ENCODE measurements around the gene RBCK1.
"Not testable (repeated sequence)": the region's sequence is repeated elsewhere in the genome, so short reads cannot be mapped to it uniquely, and the experiment has no call there.

RBCK1 gene

GRCh38 chr20:407953-408842, at the start of gene RBCK1:
RBCK1 (plus strand) TSS chr20:408299; CDS start chr20:408758, 459 bp downstream.
- peak; percentile 71 to 82 for DNase-seq

DNA sequence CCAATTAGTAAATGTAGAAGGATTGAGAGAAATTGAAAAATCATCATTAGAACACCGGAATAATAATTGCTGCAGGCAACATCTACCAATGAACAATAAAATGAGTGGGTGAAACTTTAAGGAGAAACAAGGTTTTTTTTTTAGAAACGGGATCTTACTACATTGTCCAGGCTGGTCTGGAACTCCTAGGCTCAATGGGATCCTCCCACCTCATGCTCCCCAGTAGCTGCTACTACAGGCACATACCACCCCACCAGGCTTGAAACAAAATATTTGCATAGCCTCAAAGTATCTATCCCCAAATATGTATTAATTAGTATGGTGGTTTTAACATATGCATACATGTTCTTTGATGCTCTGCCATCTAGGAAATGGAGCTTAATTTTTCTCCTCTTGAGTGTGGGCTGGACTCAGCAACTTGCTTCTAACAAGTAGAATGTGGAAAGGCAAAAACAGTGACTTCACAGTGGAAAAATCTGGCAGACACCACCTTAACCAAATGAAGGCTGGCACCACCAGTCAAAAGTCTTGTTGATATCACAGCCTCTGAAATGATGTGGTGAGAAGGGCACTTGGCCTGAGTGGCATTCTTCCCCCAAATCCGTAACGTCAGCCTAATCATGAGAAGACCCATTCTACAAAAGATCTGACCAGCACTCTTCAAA, 49.1 kb upstream of the RBCK1 start:
- no peak for DNase-seq

DNA sequence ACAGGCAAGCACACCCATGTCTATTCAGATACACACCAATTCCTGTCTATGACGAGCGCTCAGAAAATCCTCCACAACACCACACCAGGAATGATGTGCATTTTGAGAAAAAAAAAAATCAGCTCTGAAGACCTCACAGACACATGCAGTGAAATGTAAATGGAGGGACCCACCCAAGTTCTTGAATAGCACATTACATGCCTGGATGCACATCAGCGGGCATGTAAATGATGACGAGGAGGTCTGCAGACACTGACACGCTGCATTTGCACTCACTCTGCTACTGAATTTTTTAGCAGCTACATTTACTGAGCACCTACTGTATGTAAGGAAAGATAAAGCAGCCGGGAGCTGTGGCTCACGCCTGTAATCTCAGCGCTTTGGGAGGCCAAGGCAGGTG, 46.5 kb upstream of the RBCK1 start:
- peak in 1 of 2 experiments; percentile 43 for DNase-seq

- peak; percentile 22 to 77 for DNase-seq
Observed at GRCh38 chr20:362271-363254, 45.5 kb upstream of the RBCK1 start.

DNA sequence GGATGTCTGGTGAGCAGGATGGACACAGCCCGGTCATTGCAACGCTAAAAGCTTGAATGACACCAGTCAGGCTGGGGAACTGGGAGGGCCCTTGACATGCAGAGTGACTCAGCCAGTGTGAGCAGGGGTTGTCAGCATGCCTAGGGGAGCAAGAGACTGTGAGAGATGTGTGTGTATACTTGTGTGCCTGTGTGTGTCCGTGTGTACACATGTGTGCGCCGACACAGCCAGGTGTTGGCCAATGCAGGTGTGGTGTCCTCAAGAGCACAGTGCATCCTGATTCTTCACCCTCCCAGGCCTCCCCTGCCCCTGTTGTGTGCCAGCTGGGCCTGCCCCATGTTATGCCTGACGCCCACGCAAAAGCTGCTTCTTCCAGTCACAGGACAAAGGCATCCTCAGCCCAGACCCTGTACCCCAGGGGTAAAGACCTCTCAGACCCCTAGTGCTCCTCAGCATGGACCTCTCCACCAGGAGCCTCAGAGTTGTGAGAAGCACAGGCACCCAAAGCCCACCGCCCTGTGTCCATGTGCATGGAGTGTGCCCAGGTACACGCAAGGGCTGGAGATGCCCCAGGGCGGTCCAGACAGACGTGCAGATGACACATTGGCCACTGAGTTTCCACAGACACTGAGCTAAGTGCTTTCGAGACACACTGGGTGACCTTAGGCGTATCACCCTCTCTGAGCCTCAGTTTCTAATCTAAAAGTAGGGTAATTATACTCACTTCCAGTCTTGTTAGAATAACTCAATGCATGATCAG, 44.6 kb upstream of the RBCK1 start:
- DNase-seq, result no peak

DNA sequence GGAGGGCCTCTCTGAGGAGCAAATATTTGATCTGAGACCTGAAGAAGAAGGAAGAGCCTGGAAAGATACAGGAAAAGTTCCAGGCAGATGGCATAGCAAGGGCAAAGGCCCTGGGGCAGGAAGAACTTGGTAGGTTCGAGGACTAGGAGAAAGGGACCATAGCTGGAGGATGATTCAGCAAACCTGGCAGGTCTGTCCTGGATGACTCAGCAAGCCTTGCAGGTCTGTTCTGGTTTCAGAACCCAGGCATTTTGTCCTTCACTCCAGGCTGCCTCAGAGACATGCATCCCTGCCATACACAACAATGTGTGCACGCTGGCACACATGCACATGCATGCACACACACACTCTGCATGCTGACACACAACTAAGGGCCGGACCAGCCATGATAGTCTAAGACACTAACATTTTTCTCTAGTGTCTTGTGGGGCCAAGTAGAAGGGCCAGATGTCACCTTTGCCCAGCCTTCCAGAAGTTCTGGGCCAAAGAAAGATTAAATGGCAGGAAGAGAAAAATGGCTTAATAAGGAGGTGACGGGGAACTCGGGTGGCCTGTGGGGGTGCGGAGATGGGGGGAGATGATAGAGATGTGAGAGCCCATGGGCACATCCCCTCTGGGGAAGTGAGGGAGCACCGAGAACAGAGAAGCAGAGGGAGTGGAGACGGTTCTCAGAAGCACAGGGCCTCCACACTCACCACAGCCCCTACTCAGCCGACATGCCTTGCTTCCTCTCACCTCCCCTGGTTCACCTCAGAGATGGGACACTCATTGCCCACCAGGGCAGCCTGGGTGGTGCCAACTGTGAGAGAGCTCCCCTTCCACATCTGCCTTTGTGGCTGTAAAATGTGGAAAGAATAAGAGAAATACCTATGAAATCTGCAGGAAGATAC, 42.9 kb upstream of the RBCK1 start:
- no peak for DNase-seq

GRCh38 chr20:366041-366718, 41.9 kb upstream of the RBCK1 start:
- DNase-seq, result no peak

- no peak for DNase-seq
Observed at GRCh38 chr20:366719-367485, 41.2 kb upstream of the RBCK1 start.

DNA sequence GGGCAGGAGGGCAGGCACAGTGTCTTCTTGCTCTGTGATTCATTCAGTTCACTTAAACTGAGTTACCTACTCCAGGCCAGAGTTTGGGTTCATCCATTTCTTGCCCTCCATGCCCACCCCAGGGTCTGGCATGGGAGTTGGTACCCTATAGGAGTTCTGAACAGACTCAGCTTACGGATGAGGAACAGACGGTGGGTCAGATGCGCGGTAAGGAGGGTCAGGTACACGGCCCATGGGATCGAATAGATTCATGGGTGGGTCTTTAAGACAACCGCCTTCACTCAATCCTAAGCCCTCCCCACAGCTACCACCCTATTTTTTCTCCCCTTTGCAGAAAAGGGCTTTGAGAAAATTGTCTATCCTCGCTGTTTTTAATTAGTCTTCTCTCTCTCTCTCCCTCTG, 40.6 kb upstream of the RBCK1 start:
- DNase-seq, result no peak

GRCh38 chr20:368915-369314, 39.2 kb upstream of the RBCK1 start:
- DNase-seq, result no peak

DNA sequence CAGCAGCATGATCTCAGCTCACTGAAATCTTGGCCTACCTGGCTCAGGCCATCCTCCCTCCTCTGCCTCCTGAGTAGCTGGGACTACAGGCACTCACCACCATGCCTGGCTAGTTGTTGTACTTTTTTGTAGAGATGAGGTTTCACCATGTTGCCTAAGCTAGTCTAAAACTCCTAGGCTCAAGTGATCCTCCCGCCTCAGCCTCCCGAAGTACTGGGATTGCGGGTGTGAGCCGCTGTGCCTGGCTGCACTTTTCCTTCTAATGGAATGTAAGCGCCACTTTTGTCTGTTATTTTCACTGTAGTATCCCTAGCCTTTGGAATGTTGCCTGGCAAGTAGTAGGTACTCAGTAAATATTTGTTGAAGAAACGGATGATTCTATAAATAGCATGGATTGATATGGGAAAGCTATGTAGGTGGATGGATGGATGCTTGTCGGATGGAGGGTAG, 37.9 kb upstream of the RBCK1 start:
- DNase-seq, result no peak

GRCh38 chr20:370977-371754, 36.9 kb upstream of the RBCK1 start:
- no peak for DNase-seq

GRCh38 chr20:371755-372542, 36.1 kb upstream of the RBCK1 start:
- no peak for DNase-seq

DNA sequence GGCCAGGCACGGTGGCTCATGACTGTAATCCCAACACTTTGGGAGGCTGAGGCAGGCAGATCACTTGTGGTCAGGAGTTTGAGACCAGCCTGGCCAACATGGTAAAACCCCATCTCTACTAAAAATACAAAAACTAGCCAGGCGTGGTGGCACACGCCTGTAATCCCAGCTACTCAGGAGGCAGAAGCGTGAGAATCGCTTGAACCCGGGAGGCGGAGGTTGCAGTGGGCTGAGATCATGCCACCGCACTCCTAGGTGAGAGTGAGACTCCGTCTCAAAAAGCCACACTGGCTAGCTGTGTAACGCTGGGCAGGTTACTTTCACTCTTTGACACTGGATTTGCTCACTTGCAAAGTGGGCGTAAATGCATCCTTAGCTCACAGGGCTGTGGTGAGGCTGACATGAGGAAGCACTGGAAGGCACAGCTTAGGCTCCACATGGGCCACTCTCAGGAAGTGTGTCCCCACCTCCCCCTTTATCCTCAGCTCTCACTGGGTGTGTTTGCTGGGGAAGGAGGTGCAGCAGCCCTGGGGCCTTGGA, 35.5 kb upstream of the RBCK1 start:
- DNase-seq, result not testable (repeated sequence)

DNA sequence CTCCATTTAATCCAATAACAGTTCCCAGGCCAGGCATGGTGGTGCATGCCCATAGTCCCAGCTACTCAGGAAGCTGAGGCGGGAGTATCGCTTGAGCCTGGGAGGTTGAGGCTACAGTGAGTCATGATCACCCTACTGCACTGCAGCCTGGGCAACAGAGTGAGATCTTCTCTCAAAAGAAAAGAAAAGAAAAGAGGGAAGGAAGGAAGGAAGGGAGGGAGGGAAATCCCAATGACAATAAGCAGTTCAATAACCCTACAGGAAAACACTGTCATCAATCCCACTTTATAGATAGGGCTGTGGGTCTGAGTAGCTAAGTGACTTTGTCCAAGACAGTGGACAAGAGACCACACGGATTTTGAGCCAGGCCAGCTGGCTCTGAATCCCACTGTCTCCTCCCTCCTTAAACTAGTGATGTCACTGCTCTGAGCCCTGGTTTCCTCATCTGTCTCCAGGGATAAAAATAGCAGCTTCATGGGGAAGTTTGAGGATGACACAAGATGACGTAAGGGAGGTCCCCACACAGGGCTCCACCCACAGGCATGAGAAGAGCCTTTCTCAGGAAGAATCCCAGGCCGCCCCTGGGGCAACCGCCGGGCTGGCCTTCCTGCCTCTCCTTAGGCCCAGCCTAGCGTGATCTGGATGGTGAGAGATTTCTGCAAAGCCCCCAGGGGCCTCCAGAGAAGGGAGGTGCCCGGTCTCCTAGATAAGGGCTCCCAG, 34.8 kb upstream of the RBCK1 start:
- no peak for DNase-seq

- DNase-seq, result no peak
Observed at GRCh38 chr20:375265-375889, 32.7 kb upstream of the RBCK1 start.

Measured in NCI-H524 (cell line).